KOPT-K1 (cell line): ENCODE results near the gene ATAD1.
"Not testable (repeated sequence)": the region's sequence is repeated elsewhere in the genome, so short reads cannot be mapped to it uniquely, and the experiment has no call there.

Experiments
- H3K27ac ChIP-seq: fragments of 200-600 bp; sonication (generic); 2 replicates; pipeline ENCODE4 v1.5.1; 2016; ENCODE audit warnings: antibody characterized with exemption, mild to moderate bottlenecking, low read depth, low read length; ENCODE audit not compliant: poor library complexity, severe bottlenecking
- H3K36me3 ChIP-seq: fragments of 200-600 bp; sonication (generic); 2 replicates; pipeline ENCODE4 v1.5.1; 2017; ENCODE audit warnings: antibody characterized with exemption, mild to moderate bottlenecking, low read length, moderate library complexity; ENCODE audit not compliant: insufficient read depth
- H3K9me3 ChIP-seq: fragments of 200-600 bp; sonication (generic); 2 replicates; pipeline ENCODE4 v1.5.1; 2017; ENCODE audit warnings: antibody characterized with exemption, low read length, mild to moderate bottlenecking; ENCODE audit not compliant: insufficient read depth, poor library complexity, severe bottlenecking

ATAD1 gene, protein sequence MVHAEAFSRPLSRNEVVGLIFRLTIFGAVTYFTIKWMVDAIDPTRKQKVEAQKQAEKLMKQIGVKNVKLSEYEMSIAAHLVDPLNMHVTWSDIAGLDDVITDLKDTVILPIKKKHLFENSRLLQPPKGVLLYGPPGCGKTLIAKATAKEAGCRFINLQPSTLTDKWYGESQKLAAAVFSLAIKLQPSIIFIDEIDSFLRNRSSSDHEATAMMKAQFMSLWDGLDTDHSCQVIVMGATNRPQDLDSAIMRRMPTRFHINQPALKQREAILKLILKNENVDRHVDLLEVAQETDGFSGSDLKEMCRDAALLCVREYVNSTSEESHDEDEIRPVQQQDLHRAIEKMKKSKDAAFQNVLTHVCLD

DNA sequence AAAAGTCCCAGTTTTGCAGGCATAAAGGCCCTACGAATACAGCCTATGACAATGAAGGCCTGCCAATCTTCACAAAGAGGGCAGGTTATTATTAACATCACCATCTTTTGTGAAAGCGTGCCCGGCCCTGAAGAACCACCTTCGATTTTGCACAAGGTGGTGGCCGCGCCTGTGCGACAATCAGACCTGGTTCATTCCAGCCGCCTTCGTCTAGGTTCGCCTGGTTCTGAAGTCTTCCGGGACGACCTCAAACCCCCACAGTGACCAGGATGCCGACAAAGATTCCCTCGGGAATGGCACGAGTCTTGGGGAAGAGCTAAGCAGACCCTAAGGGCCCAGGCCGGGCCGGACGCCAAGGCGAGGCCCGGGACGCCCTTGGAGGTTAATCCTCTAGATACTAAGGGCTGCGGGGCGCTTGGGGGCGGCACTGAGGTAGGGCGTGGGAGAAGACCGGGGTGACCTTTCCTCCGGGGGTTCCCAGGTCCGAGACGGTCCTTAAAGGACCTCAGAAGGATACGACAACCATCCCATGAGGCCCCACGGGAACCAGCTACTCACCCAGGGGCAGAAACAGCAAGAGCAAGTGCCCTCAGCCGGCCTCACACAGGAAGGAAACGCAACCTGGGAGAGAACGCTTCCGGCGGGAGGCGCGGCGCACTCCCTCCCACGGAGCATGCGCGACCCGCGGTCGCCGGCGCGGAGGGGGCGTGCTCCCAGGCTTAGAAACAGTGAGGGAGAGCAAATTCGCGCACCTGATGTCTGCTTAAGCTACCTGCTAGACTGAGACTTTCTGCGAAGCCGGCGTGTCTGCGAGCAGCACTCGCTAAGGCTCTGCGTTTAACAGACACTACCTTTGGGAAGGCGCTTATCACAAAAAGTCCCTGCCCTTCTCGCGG lies at the start of gene ATAD1:
TSS of gene ATAD1 (minus strand) at position 618 of the 896 bp plus-strand sequence. CDS start 3,627 bp downstream, outside the sequence.
- Histone ChIP-seq H3K27ac (peak within 1 kb of the TSS; percentile 95), H3K9me3 (no peaks in the 10 kb centered on the region), H3K36me3 (peaks cover 16% of the 10 kb centered on the region; the same call in 1 of the 2 replicates)

DNA sequence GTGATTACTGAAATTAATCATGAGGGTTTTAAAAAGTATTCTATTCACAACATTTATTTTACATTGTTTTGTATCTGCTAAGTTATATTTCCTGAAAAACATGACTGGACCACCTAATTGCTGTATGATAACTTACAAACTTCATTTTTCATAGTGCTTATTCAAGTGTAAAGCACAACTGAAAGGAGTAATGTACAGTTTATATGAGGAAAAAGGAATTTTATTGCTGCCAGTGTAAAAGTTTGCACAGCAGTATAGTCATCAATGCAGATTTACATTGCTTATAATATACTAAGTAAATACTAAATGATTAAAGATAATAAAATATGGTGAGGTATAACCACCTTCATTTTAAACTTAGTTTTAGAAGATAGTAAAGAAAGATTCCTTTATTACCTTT lies 49.4 kb upstream of the ATAD1 start:
- Histone ChIP-seq H3K9me3 (no peaks in the 10 kb centered on the region), H3K36me3 (peaks cover 68% of the 10 kb centered on the region), H3K27ac (peak overlapping the region; percentile 98)

- H3K9me3 ChIP-seq, result no peaks in the 10 kb centered on the region
- peaks cover 58% of the 10 kb centered on the region for H3K36me3 ChIP-seq
- H3K27ac ChIP-seq, result peak overlapping the region; percentile 98
Observed at GRCh38 chr10:87866412-87866974, 48.5 kb upstream of the ATAD1 start.

GRCh38 chr10:87865241-87865881 lies 47.3 kb upstream of the ATAD1 start:
- Histone ChIP-seq H3K27ac (peak overlapping the region; percentile 98), H3K36me3 (peaks cover 47% of the 10 kb centered on the region), H3K9me3 (no peaks in the 10 kb centered on the region)

GRCh38 chr10:87864496-87865059 lies 46.6 kb upstream of the ATAD1 start:
- Histone ChIP-seq H3K9me3 (no peaks in the 10 kb centered on the region), H3K27ac (peak overlapping the region; percentile 98), H3K36me3 (peaks cover 39% of the 10 kb centered on the region)

DNA sequence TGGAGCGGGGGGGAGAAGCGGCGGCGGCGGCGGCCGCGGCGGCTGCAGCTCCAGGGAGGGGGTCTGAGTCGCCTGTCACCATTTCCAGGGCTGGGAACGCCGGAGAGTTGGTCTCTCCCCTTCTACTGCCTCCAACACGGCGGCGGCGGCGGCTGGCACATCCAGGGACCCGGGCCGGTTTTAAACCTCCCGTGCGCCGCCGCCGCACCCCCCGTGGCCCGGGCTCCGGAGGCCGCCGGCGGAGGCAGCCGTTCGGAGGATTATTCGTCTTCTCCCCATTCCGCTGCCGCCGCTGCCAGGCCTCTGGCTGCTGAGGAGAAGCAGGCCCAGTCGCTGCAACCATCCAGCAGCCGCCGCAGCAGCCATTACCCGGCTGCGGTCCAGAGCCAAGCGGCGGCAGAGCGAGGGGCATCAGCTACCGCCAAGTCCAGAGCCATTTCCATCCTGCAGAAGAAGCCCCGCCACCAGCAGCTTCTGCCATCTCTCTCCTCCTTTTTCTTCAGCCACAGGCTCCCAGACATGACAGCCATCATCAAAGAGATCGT lies 46.0 kb upstream of the ATAD1 start:
- Histone ChIP-seq H3K27ac (peak overlapping the region; percentile 98), H3K36me3 (peaks cover 34% of the 10 kb centered on the region)
- not testable (repeated sequence) for H3K9me3 ChIP-seq

- peak within 1 kb of the TSS; percentile 98 for H3K27ac ChIP-seq
- no peaks in the 10 kb centered on the region for H3K9me3 ChIP-seq
- peaks cover 26% of the 10 kb centered on the region for H3K36me3 ChIP-seq
Observed at GRCh38 chr10:87863053-87863943, 45.3 kb upstream of the ATAD1 start, which contains the start of the genes KLLN and PTEN. Gene KLLN, minus strand, starts transcription at chr10:87863533. Its CDS starts 1,046 bp downstream, at chr10:87862487. Gene PTEN, plus strand, starts transcription at chr10:87863625. Its CDS starts 845 bp downstream, at chr10:87864470.

- peaks cover 20% of the 10 kb centered on the region for H3K36me3 ChIP-seq
- no peaks in the 10 kb centered on the region for H3K9me3 ChIP-seq
- peak overlapping the region; percentile 98 for H3K27ac ChIP-seq
Observed at GRCh38 chr10:87862679-87863052, 44.6 kb upstream of the ATAD1 start.

- no peaks in the 10 kb centered on the region for H3K9me3 ChIP-seq
- peak overlapping the region; percentile 98 for H3K27ac ChIP-seq
Observed at GRCh38 chr10:87861953-87862678, 44.1 kb upstream of the ATAD1 start.

DNA sequence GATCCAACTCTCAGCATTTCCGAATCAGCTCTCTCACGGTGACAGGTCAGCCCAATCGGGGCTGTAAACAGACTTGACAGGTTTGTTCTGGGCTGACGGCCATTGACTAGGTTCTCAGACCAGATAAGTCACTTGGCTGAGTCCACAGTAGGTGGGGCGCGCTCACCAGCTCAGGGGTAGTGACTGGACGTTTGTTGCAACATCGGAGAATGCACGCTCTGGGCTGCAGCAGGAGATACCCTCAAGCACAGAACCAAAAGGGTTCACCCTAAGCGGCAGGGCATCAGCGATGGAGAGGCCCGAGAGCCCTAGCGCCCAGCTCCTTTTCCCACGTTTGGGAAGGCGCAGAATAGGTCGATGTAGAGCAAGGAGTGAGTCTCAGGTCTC lies 43.5 kb upstream of the ATAD1 start:
- Histone ChIP-seq H3K27ac (peak overlapping the region; percentile 98), H3K36me3 (peaks cover 10% of the 10 kb centered on the region), H3K9me3 (peaks cover 3% of the 10 kb centered on the region)

More at GRCh38 chr10:87861953-87862678, 44.1 kb upstream of the ATAD1 start:
- peaks cover 16% of the 10 kb centered on the region for H3K36me3 ChIP-seq

GRCh38 chr10:87860816-87861403 lies 42.9 kb upstream of the ATAD1 start:
- Histone ChIP-seq H3K27ac (peak overlapping the region; percentile 98), H3K36me3 (peaks cover 4% of the 10 kb centered on the region), H3K9me3 (peaks cover 6% of the 10 kb centered on the region)

DNA sequence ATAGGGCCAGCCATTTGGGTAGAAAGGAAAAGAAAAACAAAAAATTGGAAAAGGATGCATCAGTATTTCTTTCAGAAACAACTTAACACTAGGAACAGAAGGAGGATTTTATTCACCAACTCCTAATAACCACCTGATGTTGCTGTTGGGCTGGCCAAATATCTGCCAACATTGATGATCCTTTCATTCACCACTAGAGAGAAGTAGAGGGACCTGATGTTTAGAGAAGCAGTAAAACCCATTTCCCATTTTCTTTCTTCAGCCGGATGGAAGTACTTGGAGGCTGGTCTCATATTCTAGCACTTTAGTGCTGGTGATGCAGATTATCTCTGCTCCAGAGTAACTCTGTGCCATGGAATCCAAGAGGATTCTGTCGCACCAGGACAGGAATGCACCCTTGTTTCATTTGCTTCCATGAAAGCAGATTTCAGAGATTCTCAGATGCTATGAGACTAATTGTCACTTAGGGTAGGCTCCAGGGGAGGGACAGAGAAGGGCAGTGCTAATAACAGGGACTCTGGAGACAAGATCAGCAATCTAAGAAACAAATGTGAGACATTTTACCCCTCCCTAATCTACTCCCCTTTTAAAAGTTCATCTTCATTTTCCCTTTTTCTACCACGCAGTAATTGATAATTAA lies 42.2 kb upstream of the ATAD1 start:
- H3K27ac ChIP-seq, result peak overlapping the region; percentile 98
- H3K36me3 ChIP-seq, result no peaks in the 10 kb centered on the region; the same call in 1 of the 2 replicates
- H3K9me3 ChIP-seq, result peaks cover 6% of the 10 kb centered on the region
